GM19397 (cell line): ENCODE measurements around the gene DPAGT1.
A peak's percentile ranks its signal among the peaks of the same experiment; 100 is the strongest.
"Not testable (repeated sequence)": the region's sequence is repeated elsewhere in the genome, so short reads cannot be mapped to it uniquely, and the experiment has no call there.

ENCODE experiments used
- ATAC-seq: cut with Tn5 transposase; IDR thresholded peaks from one replicate; pipeline ENCODE4 v1.9.1; 2021; ENCODE audit warnings: mild to moderate bottlenecking, moderate library complexity; ENCODE audit not compliant: unreplicated experiment

DPAGT1 gene

DNA sequence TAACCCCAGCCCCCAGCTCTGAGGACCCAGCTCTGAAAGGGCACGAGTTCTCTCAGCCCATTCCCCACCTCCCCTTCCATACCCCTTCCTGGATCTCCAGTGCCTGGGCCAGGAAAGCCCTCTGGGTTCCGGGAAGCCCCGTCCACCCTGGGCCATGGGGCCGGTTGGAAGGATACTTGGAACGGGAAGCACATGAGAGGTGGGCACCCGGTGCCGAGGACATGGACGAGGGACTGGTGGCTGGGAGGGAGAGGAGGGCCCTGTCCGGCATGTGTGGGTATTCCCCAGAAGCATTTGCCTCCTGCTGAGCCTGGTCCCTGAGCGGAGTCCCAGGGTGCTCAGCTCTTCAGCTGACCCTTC is 14.6 kb upstream of the DPAGT1 start:
- ATAC-seq = no peak

- ATAC-seq = no peak
Measured at GRCh38 chr11:119115484-119116234, 14.0 kb upstream of the DPAGT1 start.

- ATAC-seq = no peak
Measured at GRCh38 chr11:119114351-119114750, 12.7 kb upstream of the DPAGT1 start.

DNA sequence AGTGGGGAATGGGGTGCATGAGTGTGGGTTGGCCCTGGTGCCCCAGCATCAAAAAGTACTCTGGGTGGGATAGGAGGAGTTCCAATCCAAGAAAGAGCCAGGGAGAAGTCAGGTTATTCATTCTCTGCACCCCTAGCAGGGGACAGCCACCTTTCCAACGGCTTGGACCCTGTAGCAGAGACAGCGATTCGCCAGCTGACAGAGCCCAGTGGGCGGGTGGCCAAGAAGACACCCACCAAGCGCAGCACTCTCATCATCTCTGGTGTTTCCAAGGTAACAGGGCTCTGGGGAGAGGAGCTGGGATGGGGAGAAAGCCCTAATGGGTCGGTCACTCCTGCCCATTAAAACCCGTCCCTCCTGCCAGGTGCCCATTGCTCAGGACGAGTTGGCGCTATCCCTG is 12.1 kb upstream of the DPAGT1 start:
- ATAC-seq = no peak

- no peak for ATAC-seq
Measured at GRCh38 chr11:119112314-119113020, 10.8 kb upstream of the DPAGT1 start.

GRCh38 chr11:119111361-119111925 is 9.8 kb upstream of the DPAGT1 start:
- no peak for ATAC-seq

DNA sequence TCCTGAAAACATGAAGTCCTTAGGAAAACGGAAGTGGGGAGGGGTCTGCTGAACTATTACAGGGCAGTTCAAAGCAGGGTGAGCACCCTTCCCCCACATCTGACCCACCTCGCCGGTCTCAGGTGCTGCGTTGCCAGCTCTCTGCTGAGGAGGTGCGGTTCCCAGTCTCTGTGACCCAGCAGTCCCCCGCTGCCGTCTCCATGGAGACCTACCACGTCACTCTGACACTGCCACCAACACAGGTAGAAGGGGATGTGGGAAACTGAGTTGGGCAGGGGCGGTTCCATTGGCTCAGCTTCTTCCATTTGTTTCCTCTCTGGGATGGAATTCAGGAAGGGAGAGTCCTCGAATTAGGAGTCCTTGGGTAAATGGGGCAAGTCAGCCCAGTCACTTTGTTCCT is 8.8 kb upstream of the DPAGT1 start:
- ATAC-seq = no peak

- no peak for ATAC-seq
Measured at GRCh38 chr11:119109843-119110242, 8.2 kb upstream of the DPAGT1 start.

DNA sequence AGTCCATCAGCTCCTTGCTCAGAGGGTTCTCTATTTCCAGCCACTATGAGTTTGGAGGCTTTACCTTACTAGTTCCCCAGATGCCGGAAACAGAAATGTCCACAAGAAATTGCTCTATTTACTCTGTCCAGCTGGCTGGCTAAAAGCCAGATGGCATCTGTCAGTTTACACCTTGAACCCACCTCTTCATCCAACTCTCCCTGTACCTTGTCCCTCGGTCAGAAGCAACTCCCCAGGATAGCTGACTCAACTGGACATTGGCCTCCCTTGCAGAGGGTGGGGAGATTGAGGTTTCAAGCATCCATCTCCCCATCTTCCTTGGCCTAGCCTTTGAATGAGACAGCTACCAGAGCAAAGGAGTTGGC is 7.2 kb upstream of the DPAGT1 start:
- no peak for ATAC-seq

- no peak for ATAC-seq
Measured at GRCh38 chr11:119108146-119108856, 6.6 kb upstream of the DPAGT1 start.

GRCh38 chr11:119107538-119108145 is 6.0 kb upstream of the DPAGT1 start:
- ATAC-seq = peak; percentile 27

DNA sequence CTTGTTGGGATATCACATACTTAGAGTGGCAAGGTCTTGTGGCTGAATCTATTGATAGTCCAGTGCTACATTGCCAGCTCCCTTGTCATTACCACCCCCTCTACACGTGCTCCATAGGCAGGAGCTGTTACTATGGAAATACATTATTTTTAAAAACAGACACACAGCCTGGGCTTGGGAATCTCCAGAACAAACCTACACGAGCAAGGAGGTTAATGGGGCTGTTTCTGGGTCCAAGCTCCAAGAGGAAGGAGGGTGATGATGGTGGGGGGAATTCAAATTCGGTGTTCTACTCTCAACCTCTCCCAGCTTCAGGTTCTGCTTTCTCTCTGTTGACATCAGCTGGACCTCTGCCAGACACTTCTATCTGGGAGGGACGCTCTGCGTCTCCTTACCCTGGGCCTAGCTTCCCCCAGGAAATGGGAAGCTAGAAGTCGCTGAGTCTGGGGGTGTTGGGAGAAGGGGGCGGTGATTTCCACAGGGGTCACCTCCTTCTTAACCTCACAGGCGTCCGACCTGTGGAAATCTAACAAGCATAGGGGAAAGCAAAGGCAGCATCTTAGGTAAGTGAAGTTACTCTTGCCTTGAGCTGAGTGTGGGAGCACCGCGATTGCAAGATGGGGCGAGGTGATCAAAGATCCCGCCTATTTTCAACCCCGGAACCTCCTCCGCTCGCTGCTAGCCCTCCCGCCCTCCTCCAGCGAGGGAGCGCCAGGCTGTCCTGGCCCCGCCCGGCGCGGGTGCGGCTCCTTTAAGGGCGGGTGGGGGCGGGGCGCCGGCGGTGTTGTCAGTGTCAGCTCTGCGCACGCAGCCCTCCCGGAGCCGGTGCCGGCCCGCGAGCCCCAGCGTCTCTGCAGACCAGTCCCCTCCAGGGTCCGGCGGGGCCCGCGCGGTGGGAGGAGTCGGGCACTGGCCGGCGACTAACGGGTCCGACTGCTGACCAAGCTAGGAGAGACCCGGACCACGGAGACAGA is 5.2 kb upstream of the DPAGT1 start, which contains the start of gene C2CD2L:
C2CD2L (plus strand) TSS at position 781 of the 974 bp plus-strand sequence. CDS start 398 bp downstream, outside the sequence.
- peak; percentile 79 for ATAC-seq

DNA sequence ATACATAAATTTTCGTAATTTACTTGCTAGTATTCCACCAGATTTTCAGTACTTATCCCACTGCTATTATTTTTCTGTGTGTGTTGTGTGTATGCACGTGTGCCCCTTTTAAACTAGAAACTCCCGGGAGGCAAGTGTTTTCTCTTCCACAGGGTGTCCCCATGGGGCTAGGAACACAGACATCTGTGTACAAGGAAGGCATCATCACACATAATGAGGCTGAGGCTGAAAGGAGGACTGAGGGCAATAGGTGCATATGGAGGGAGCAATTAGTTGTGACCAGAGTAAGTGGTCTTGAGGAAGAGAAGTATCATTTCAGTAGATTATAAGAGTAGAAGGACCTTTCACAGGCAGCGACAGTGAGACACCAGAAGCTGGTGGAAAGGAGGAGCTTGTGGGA is 2.1 kb upstream of the DPAGT1 start:
- ATAC-seq = no peak

GRCh38 chr11:119103161-119103664 is 1.6 kb upstream of the DPAGT1 start:
- ATAC-seq = not testable (repeated sequence)

DNA sequence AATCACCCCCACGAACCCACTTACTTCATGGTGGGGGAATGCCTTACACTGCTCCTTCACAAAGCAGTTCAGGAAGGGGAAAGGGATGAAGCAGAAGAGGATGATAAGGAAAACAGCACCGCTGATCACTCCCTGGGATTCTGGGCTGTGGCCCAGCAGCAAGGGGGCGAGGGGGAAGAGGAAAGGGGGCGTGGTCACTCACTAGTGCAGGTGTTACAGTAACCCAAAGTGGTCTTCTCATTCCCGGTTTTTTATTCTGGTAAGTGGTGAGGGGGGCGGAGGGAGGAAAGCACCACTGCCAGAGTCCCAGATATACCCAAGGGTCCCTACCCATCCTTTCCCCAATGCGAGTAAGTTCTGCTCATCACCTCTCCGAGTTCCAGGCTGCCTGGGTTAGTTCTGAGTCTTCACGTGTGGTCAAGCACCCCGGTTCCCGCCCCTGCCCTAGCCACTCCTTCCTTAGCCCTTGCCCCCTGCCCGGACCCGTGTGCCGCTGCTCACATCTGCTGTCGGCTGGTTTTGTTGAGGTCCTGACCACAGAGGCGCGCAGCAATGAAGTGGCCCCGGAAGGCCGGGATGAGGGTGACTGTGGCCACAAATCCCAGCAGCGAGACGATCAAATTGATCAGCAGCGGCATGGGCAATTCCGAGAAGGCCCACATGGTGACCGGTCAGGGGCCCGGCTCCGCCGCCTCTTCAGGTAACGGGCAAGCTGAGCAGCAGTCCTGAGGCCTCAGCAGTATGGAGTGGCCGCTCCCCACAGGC is 477 bp downstream of the DPAGT1 start:
- ATAC-seq = peak; percentile 9

GRCh38 chr11:119100246-119100970 is 1.2 kb downstream of the DPAGT1 start:
- ATAC-seq = no peak

DNA sequence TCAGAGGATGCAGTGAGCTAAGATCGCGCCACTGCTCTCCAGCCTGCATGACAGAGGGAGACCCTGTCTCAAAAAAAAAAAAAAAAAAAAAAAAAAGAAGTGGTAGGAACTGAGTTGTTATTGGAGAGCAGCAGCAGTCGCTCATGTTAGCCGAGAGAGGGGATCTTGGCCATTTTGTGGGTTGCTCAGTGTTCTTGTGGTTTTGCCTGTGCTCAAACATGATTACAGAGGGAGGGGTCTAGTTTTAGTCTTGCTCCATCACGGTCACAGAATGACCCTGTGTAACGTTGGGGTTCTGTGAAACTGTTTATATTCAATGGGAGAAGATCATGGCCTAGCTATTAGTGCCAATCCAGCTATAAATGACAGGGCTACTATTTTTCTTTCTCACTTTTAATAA is 1.9 kb downstream of the DPAGT1 start:
- no peak for ATAC-seq
